22Rv1 (cell line): ENCODE measurements around the gene ANTXR1.

Source experiments
- H3K27ac ChIP-seq: fragments of 450-650 bp; 2 replicates; pipeline ENCODE4 v1.5.1; 2017
- ZFX ChIP-seq: fragments of 450-650 bp; IDR thresholded peaks from 2 replicates; pipeline ENCODE4 v1.6.1; 2017; ENCODE audit warnings: antibody characterized with exemption, borderline replicate concordance
- TF ChIP-seq, protein P1 (sequence below): fragments of 450-650 bp; IDR thresholded peaks from 2 replicates; pipeline ENCODE4 v1.5.1; 2017; ENCODE audit warnings: mild to moderate bottlenecking

Gene ANTXR1

DNA sequence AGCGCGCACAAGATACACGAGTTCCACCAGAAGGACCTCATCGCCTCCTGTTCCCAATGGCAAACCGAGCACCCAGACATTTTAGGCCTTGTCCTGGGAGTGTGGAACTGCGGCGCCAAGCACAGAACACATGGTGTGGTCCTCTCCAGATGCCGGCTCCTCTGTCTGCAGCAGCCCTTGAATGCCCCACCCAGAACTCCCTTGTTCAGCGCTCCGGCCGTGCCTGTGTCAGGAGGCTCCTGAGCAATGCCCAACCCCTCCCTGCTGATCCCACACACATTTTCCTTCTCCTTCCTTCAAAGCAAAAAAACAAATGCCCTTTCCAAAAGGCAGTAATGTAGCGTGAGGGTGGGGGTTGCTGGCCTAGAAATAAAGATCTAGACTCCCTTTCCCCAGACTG lies 284.2 kb downstream of the ANTXR1 start:
- no peak overlapping the region for H3K27ac ChIP-seq
- TF ChIP-seq, protein P1, sequence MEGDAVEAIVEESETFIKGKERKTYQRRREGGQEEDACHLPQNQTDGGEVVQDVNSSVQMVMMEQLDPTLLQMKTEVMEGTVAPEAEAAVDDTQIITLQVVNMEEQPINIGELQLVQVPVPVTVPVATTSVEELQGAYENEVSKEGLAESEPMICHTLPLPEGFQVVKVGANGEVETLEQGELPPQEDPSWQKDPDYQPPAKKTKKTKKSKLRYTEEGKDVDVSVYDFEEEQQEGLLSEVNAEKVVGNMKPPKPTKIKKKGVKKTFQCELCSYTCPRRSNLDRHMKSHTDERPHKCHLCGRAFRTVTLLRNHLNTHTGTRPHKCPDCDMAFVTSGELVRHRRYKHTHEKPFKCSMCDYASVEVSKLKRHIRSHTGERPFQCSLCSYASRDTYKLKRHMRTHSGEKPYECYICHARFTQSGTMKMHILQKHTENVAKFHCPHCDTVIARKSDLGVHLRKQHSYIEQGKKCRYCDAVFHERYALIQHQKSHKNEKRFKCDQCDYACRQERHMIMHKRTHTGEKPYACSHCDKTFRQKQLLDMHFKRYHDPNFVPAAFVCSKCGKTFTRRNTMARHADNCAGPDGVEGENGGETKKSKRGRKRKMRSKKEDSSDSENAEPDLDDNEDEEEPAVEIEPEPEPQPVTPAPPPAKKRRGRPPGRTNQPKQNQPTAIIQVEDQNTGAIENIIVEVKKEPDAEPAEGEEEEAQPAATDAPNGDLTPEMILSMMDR, result no peak
- TF ChIP-seq ZFX, result no peak

DNA sequence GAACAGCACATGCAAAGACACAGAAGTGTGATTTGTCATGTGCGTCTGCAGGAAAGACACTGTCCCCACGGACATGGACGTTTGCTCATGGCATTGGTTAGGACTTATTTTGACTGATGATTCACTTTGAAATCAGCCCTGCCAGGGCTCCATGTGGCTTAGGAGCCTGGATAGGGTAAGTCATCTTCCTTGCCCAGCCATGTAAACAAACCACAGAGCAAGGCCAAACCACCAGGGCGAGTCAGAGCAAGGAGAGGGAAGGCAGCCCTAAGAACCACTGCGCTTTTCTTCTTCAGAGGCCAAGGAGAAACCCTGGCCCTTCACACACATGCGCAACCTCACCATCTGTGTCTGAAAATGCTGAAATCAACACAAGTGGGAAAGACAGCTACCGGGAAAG lies 285.3 kb downstream of the ANTXR1 start:
- TF ChIP-seq, protein P1, result no peak
- TF ChIP-seq ZFX, result no peak
- no peak overlapping the region for H3K27ac ChIP-seq

DNA sequence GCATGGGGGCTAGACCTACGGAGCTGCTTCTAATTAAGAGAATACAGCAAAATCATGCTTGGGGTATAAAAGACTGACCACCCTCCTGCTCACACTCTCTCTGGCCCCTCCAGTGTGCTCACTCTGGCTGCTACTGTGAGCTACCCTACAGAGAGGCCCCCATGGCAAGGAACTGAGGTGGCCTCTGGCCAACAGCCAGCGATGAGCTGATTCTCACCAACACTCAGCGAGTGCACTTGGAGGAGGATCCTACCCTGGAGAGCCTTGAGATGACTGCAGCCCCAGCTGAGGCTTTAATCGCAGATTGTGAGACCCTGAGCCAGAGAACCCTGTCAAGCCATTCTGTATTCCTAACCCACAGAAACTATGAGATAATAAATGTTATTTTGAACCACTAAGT lies 285.9 kb downstream of the ANTXR1 start:
- no peak for TF ChIP-seq ZFX
- TF ChIP-seq, protein P1, result no peak
- H3K27ac ChIP-seq, result no peak overlapping the region
